SKM-1 treated with dmso at 0.1 percent for 144 hours (cell line): ENCODE measurements around the gene KIF1B.
A peak's percentile ranks its signal among the peaks of the same experiment; 100 is the strongest.
"Not testable (repeated sequence)": the region's sequence is repeated elsewhere in the genome, so short reads cannot be mapped to it uniquely, and the experiment has no call there.

ENCODE experiments used
- DNase-seq: peaks from one replicate; lab custom pipeline; 2025; ENCODE audit not compliant: unreplicated experiment; lab: John Stamatoyannopoulos, UW

Gene KIF1B

GRCh38 chr1:10425826-10426534 is 215.6 kb downstream of the KIF1B start:
- DNase-seq: not testable (repeated sequence)

GRCh38 chr1:10426535-10426848 is 216.1 kb downstream of the KIF1B start:
- DNase-seq: not testable (repeated sequence)

- no peak for DNase-seq
Measured at GRCh38 chr1:10428984-10429383, 218.6 kb downstream of the KIF1B start.

GRCh38 chr1:10429868-10430215 is 219.5 kb downstream of the KIF1B start:
- no peak for DNase-seq

- peak; percentile 78 for DNase-seq
Measured at GRCh38 chr1:10430216-10431069, 220.1 kb downstream of the KIF1B start, which contains the start of gene CENPS. CENPS (plus strand) TSS chr1:10430433; CDS start chr1:10430518, 85 bp downstream.
